Stimulated activated CD4-positive, alpha-beta T cell treated with anti-CD3 and anti-CD28 coated beads, TNF-alpha, amount 100 ng/mL, for 1 hour (primary cell): ENCODE data around the gene KLHDC4.
"Not testable (repeated sequence)": the region's sequence is repeated elsewhere in the genome, so short reads cannot be mapped to it uniquely, and the experiment has no call there.

Experiments used
- DNase-seq, 3 donors: peaks; one replicate each; pipeline ENCODE4 v3.0.0-alpha.2; 2020; ENCODE audit warnings: low read depth in 3 of 3, low spot score in 1 of 3

Gene KLHDC4

DNA sequence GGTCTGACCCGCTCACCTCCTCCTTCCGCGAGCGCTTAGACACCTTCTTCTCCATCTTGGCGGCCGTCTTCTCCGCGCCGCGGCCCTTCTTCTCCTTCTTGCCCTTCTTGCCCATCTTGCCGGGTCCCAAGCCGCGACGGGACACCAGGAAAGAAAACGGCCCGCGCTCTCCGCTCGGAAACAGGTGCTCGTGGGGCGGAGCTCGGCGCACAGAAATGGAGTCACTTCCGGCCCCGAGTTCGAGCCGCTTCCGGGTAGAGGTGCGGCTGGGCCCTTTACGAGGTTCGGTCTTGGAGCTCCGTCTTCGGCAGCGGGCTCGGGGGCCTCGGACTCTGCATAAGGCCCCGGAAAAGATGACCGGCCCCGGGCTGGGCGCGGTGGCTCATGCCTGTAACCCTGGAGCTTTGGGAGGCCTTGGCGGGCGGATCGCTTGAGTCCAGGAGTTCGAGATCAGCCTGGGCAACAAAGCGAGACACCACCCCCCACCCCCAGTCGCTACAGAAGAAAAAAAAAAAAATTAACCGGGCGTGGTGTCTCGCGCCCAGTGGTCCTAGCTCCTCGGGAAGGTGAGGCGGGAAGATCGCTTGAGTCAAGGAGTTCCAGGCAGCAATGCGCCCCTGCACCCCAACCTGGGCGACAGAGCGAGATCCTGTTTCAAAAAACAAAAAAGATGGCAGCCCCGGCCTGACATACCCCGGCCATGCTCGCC lies at the start of gene KLHDC4:
Gene KLHDC4, minus strand, starts transcription at position 211 of the 709 bp plus-strand sequence. Its CDS starts 96 bp downstream, at position 115.
- DNase-seq: peak; percentile 64 to 83 (median 71)

DNA sequence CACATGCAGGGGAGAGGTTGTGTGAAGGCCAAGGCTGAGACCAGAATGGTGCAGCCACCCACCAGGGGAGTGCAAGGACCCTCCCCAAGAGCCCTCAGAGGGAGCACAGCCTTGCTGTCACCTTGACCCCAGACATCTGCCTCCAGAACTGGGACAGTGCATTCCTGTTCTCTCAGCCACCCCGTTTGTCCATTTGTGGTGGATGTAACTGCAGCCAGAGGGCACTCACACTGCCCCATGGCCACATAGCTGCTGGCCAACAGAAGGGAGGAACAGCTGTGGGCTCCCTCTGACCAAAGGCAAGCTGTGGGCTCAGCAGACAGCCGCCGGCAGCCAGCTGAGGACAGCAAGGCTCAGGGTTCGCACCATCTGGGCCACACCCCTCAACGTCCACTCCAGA lies 49.8 kb upstream of the KLHDC4 start:
- DNase-seq: no peak

DNA sequence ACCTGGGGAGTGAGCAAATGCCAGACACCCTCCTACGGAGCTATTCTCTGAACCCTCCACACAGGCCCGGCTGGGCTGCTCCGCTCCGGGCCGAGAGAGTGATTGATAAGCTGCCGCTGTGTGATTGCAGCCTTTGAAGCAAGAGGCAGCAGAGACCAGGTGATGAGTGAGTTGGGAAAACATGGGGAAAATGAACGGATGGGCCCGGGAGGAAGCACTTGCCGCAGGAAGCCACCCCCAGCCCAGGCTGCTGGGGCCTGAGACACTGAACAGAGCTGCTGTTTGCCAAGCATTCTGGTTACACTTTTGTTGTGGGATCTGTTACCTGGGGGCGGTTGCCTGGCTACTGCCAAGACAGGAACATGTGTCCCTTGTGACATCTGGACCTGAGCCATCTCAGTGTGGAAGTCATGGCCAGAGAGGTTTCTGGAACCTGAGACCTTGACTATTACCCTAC lies 46.4 kb upstream of the KLHDC4 start:
- no peak for DNase-seq

DNA sequence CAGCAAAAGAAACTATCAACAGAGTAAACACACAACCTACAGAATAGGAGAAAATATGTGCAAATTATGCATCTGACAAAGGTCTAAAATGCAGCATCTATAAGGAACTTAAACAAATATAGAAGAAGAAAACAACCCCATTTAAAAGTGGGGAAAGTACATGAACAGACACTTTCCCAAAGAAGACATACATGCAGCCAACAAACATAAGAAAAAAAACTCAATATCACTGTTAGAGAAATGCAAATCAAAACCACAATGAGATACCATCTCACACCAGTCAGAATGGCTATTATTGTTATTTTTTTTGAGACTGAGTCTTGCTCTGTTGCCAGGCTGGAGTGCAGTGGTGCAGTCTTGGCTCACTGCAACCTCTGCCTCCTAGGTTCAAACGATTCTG lies 45.7 kb upstream of the KLHDC4 start:
- not testable (repeated sequence) for DNase-seq

DNA sequence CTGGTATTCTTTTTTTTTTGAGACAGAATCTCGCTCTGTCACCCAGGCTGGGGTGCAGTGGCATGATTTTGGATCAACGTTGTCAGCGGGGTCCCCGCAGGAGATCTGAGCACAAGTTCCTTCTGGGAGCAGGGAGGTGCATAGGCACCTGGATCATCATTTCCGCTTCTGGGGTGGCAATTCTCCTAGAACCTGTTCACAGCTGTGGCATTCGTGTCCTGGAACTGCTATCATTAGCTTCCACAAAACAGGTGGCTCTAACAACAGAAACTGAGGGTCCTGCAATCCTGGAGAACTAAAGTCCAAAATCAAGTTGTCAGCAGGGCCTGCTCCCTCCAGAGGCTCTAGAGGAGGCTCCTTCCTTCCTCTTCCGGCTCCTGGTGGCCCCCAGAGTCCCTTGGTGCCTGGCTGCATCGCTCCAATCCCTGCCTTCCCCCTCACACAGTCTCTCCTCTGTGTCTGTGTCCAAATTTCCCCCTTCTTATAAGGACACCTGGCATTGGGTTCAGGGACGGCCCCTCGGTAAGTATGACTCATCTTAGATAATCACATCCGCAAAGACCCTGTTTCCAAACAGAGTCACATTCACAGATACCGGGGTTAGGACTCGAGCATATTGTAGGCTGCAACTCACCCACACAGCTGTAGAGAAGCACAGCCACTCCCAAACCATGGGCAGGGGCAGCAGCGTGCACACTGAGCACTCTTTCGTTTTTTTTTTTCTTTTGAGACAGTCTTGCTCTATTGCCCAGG lies 43.5 kb upstream of the KLHDC4 start:
- no peak for DNase-seq

DNA sequence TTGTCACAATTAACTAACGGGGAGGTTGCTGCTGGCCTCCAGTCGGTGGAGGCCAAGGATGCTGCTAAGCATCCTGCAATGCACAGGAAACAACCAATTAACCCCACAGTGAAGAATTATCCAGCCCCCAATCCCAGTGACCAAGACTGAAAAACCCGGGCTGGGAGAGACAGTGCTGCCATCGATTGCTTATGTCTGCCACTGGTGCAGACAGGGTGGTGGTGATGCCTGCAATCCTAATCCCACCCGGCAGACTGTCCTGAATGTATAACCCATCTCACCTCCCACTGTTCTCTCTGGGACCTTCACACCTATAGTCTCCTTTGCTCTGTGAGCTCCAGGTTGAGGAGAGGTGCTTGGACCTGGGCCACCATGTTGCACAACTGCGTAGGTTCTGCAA lies 42.3 kb upstream of the KLHDC4 start:
- DNase-seq: no peak

DNA sequence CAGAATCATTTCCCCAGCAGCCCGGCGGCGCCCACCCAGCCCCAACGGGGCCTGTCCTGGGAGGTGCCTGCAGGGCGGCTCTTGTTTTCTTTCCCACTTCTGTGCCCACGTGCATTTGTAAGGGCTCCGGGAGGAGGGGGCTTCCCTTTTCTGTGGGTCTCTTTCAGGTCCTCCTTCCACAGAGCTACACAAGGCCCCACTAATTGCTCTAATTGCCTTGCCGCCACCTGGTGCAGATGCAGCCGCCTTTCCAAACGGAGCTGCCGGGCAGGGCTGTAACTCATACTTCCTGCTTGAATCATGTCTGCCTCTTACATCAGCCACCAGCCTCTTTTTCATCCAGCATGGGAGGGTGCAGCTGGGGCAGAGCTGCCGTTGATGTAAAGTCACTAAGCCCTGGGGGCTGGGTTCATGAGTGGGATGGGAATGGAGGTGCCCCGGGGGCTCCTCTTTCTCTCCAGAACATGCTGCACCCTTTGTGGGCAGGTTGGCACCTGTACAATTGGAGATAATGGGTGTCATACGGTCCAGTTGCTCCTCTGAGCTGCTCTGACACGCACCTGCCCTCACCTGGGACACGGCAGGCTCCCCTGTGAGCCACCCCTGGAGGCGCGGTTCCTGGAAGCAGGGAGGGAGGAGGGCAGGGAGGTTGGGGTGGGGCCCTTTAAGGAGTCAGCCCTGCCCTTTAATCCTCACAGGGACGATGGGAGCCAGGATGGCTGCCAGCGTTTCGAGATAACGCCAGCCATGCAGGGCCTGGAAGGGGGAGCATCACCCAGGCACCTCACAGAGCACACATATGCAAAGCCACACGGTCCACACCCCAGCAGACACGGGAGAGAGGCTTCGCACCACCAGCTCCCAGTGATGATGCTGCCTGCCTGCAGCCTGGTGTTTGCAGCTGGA lies 41.1 kb upstream of the KLHDC4 start:
- DNase-seq: peak; percentile 10 to 41 (median 31)

DNA sequence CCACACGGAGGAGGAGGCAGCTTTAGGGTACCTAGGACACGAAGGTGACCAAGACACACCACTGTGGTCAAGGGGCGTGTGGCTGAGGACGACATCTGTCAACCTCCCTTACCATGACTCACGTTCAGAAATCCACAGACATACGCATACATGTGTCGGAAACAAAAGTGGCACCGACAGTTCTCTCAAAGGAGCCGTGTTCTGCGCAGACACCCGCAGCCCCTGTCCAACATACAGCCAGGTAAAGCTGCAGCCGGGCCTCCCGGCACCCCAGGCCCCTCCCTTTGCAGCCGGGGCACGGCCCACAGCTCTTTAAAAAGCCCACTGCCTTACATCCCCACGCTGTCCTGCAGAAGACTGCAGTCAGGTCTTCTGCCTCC lies 40.5 kb upstream of the KLHDC4 start:
- no peak for DNase-seq

DNA sequence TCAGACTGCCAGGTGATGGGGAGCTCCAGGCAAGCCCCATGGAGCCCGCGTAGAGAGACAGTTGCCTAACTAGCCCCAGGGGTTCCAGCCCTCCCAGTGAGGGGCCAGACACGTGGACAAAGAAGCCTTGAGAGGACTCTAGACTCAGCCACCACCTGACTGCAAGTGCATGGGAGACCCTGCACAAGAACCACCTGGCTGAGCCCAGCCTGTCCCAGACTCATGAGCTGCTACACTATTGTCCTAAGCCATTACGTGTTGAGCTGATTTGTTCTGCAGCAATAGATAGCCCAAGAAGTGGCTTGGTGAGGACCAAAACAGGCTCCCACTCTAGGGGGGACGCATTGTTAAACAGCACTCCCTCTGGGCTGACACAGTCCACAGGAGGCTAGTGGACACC lies 37.6 kb upstream of the KLHDC4 start:
- DNase-seq: no peak

DNA sequence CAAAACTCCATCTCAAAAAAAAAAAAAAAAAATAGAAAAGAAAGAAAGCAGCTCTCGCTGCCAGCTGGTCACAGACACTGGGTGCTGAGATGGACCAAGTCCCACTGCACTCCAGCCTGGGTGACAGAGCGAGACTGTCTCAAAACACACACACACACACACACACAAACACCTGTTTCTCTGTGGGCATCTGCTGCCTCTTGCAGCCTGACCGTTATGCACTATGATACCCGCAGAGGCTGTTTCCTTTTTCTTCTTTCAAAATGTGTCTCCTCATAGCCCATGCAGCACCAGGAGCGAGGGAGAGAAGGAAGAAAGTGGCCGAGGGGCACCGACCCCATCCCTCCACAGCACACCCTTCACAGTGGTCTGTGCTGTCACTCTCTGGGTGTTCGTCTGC lies 36.9 kb upstream of the KLHDC4 start:
- no peak for DNase-seq

DNA sequence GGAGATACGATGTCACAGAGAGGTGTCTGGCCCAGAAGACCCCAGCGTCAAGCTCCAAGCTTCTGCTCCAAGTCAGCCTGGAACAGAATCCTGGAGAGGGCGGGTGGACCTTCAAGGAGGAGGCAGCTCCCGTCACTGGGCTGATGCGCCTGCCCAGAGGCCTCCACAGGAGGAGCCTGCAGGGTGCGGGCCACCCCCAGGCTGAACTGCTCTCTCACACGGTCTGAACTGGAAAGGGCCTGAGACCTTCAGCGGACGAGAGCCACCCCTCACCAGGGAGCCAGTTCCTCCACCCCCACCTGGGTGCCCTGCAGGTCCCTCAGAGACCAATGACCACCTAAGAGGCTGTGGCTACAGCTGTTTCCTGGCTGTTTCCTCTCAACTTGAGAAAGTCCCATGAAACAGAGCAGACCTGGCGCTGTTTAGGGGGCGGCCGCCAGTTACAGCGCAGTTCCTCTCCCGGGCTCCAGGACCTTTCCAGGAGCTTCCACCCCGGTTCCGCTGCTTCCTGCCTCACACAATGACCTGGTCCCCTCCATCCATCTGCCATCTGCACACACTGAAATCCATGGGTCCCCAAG lies 36.0 kb upstream of the KLHDC4 start:
- no peak for DNase-seq

DNA sequence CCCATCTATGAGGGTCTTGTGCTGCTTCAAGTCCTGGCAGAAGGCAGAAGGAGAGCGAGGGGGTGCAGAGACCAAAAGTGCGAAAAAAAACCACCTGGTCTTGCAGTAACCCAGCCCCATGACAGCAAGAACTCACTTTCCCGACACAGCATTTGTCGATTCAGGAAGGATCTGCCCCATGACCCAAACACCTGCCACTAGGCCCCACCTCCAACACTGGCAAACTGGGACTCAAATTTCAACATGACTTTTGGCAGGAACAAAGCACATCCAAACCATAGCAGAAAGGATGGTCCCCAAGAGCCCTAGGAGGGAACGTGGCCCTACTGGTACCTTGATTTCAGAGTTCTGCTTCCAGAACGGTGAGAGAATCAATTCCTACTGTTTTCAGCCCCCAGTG lies 34.7 kb upstream of the KLHDC4 start:
- no peak for DNase-seq

DNA sequence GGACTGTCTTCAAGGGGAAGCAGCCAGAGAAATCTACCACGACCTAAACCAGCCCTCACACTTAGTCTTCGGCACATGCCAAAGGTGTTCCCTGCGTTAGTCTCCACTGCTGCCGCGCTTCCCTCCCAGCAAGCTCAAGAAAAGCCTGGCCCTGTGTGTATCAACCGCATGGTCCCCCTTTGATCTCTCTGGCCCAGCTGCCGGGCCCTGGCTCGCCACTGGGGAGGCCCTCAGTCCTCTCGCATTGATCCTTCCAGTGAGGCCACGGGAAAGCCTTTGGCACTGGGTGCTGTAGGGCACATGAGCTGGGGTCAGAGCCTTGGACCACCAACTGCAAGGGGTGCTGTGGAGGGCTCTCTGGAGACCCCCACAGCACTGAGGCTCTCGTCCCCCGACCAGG lies 29.6 kb upstream of the KLHDC4 start:
- DNase-seq: no peak

DNA sequence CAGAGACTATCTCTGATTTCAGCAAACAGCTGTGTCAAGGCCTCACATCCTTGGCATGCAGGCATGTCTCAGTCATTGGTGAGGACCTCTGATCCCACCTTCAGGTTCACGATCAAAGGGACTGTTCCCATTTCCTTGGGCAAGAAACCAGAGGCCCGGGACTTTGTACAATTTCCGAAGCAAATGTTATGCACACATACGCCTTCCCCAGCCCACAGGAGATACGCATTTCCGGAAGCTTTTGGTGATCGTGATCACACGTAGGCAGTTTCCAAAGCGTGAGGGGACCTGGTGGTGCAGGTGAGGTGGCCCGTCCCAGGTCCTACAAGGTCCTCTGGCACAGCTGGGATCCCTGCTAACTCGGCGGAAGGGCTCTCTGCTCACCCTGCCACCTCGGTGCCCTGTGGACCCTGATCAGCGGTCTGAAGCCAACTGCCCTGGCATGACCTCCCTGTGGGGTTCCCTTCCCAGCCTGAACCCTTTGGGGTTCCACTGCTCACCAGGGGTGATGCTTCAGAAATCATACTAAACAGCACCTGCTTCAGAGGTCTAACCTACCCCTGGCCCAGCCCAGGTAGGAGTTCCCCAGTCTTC lies 28.8 kb upstream of the KLHDC4 start:
- DNase-seq: no peak

DNA sequence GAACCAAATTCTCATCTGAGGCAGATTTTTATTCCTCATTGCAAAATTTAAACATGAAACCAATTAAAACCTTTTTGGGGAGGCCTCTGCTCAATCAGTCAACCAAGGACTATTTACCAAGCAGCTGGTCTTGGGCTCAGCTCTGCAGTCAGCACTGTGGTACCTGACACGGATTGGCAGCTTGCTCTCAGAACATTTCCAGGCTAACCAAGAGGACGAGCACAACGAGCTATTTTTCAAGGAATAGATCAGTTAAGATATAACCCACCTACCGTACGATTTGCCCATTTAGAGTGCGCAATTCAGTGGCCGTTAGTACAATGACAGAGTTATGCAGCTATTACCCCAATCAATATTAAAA lies 26.4 kb upstream of the KLHDC4 start:
- no peak for DNase-seq

DNA sequence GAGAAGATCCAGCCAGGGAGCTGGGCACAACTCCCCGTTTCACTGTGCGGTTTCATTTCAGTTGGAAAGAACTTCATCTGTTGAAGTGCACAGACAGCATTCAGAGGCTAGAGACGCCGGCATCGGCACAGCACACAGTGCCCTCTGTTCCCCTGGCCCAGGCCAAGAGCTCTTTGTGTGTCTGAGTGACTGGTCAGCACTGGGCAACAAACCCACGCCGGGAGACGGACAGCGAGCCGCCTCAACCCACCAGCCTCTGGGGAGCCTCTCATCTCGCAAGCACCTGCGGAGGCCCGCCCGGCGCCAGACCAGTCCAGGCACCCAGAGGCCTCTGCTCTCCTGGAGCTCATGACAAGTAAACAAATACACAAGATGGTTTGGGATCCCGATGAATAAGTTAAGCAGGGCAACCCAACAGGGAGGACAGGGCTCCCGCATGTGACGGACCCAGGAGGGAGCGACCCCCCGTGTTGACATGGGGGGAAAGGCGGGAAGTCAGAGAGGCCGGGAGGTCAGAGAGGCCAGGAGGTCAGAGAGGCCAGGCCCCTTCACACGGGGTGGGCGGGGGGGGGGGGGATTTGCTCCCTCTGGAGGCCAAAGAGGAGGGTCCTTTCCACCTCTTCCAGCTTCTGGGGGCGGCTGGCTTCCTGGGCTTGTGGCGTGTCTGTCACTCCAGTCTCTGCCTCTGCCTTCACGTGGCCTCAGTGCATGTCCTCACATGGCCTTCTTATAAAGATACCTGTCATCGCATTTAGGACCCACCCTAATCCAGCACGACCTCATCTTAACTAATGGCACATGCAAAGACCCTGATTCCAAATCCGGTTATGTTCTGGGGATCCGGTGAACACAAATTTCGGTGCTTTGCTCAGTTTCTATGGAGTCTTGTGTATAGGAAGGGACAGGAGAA lies 25.8 kb upstream of the KLHDC4 start:
- no peak for DNase-seq

DNA sequence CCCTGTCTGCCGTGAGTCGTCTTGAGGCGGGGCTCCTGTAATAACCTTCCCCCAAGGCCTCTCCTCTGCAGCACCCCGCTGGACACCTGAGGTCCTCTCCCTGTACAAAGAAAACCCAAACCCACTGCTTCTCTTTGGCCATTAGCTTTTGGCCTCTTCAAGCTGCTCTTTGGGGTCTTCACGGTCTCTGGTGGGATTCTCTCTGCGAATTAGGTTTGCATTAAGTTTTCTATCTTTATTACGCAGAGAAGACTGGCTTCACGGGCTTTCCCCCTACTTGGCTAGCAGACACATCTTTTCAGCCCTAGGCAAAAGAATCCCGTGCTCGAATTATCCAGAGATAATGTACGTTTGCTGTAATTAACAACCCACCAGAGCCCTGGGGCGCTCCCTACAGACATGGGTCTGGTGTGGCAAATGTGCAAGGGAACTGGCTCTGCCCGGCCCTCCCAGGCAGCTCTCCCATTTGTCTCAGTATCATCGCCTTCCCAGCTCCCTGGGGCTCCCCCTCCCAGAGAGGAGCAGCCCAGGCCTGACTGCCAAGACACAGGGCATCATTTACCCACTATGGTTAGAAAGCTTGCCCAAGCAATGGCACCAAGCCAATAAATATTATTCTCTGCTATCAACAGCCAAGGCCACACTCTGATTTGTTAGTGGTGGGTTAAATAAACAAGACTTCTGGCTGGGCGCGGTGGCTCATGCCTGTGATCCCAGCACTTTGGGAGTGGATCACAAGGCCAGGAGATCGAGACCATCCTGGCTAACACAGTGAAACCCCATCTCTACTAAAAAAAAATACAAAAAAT lies 24.7 kb upstream of the KLHDC4 start:
- DNase-seq: no peak

DNA sequence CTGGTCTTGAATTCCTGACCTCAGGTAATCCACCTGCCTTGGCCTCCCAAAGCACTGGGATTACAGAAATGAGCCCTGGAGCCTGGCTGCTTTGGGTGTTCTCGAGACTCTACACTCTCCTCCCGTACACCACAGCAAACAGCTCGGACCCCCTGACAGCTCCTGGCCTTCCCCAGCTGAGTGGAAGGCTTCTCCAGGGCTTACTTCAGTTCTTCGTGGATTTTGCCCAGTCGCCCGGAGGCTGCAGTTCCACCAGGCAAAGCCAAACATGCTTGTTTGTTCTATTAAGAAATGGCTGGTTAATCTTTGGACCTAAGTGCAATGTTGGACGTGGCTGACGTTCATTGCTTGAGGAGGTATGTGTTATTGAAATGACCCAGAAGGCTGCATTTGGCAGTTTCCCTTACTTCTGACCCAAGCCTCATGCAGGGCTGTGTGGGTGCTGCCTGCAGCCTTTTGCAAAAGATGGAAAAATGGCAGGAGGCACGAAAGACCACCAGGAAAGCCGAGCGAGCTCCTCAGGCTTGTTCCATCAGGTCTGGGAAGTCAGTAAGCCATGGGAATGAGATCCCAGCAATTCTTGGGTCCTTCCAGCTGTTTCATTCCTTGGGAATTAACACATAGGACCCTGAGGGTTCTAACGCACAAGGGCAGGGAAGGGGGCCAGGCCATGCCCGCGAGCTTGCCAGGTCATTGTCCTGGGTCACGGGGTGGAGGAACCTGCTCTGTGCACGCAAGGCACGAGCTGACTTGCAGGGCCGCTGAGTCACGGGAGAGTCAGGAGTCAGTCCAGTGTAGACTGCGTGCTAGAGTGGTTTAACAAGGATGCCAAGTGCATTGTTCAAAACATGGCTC lies 23.9 kb upstream of the KLHDC4 start:
- no peak for DNase-seq
